ENCODE data around the gene ATAD2B. TPM values are rescaled to one million over a fixed set of nuclear protein-coding genes. Genes with fewer than 3 reads are reported as not detected.

The ATAD2B gene
- total RNA-seq, 1 experiment from 2014 or later, result 8.6 TPM

DNA sequence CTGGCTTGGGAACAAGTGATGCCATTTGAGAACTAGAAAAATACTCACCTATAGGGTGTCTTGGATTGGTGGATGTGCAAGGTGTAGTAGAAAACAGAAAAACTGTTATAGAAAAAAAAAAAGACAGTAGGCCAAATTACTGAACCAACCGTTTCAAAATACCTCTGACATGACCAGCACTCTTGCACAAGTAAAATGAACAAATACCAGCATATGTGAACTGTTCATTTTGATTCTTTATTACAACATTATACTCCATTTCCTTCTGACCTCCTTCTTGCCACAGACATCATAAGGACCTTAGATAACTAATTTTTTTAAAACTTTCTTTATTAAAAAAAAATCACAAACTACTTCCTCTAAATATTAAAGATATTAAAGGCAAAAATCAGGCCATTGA, 125.5 kb downstream of the ATAD2B start:
- peaks cover 12% of the 10 kb centered on the region for H3F3A ChIP-seq (ENCODE audit: low read length, unreplicated experiment)
- H3K9me3 ChIP-seq (ENCODE audit: low read length), result no peaks in the 10 kb centered on the region
- intact Hi-C loops (cut with micrococcal nuclease), result no loop called here
- TF ChIP-seq EZH2 (IDR thresholded peaks at IDR 0.05; ENCODE audit: low read length, unreplicated experiment), result no peak
- no peak overlapping the region for H3K4me3 ChIP-seq (ENCODE audit: low read length)
- POLR2A ChIA-PET (ENCODE audit: unreplicated experiment), result no interaction called here
- H3K79me2 ChIP-seq (ENCODE audit: low read length), result no peaks in the 10 kb centered on the region
- no peak overlapping the region for H2AFZ ChIP-seq (ENCODE audit: low read length)
- peaks cover 26% of the 10 kb centered on the region for H3K4me1 ChIP-seq (ENCODE audit: insufficient read depth, low read length)
- H3K27me3 ChIP-seq (ENCODE audit: low read length), result no peaks in the 10 kb centered on the region
- no peak overlapping the region for H3K4me2 ChIP-seq (ENCODE audit: low read length)
- BruUV-seq (replicated peaks), result no TSS peak
- DNase-seq (no peak), ATAC-seq (no peak)
- H3K27ac ChIP-seq (ENCODE audit: low read length), result no peak overlapping the region
- H3K36me3 ChIP-seq (ENCODE audit: low read depth, low read length), result 0 out of 2 replicates have a peak, but pooled peaks cover 3% of the 10 kb centered on the region
- H3K9ac ChIP-seq (ENCODE audit: low read length), result no peak overlapping the region
- CTCF ChIA-PET, result no interaction called here
- H3K9me2 ChIP-seq (replicated peaks; ENCODE audit: low read length), result no peaks in the 10 kb centered on the region
- no peaks in the 10 kb centered on the region for H4K20me1 ChIP-seq (ENCODE audit: low read length)

DNA sequence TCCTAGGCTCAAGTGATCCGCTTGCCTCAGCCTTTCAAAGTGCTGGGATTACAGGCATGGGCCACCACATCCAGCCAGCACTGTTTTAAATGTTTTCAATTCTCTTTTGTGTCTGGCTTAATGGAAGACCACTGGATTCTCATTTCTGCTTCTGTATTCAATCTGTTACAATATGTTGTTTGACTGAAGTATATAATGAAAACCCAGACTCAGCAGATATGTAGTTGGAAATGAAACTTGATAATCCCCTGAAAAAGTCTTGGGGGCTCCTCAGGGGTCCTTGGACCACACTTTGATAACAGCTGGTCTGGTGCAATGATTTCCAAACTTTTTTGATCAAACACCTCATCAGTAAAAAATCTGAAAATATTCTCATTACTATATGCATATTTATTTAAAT, 132.7 kb downstream of the ATAD2B start:
- Histone ChIP-seq H3K4me3 (ENCODE audit: low read length) (no peak overlapping the region), H3K4me1 (ENCODE audit: insufficient read depth, low read length) (peaks cover 25% of the 10 kb centered on the region), H3K9me3 (ENCODE audit: low read length) (no peaks in the 10 kb centered on the region), H3K79me2 (ENCODE audit: low read length) (no peaks in the 10 kb centered on the region), H2AFZ (ENCODE audit: low read length) (no peak overlapping the region), H3K36me3 (ENCODE audit: low read depth, low read length) (0 out of 2 replicates have a peak, but pooled peaks cover 3% of the 10 kb centered on the region), H3K27me3 (ENCODE audit: low read length) (no peaks in the 10 kb centered on the region), H3F3A (ENCODE audit: low read length, unreplicated experiment) (peaks cover 11% of the 10 kb centered on the region), H3K27ac (ENCODE audit: low read length) (no peak overlapping the region), H3K9me2 (replicated peaks; ENCODE audit: low read length) (no peaks in the 10 kb centered on the region), H4K20me1 (ENCODE audit: low read length) (no peaks in the 10 kb centered on the region), H3K9ac (ENCODE audit: low read length) (no peak overlapping the region), H3K4me2 (ENCODE audit: low read length) (no peak overlapping the region)
- DNase-seq (no peak), ATAC-seq (no peak)
- ChIA-PET CTCF (no interaction called here), POLR2A (ENCODE audit: unreplicated experiment) (no interaction called here)
- BruUV-seq (replicated peaks), result no TSS peak
- intact Hi-C loops (cut with micrococcal nuclease), result loop anchor here (1.0 kb wide), 1 partner anchor 8 kb away; no protein-coding TSS in a partner anchor
- TF ChIP-seq EZH2 (IDR thresholded peaks at IDR 0.05; ENCODE audit: low read length, unreplicated experiment), result no peak
- no peak for TF ChIP-seq EZH2phosphoT487 (IDR thresholded peaks at IDR 0.05; ENCODE audit: borderline replicate concordance, low read length)
- TF ChIP-seq, protein P1, sequence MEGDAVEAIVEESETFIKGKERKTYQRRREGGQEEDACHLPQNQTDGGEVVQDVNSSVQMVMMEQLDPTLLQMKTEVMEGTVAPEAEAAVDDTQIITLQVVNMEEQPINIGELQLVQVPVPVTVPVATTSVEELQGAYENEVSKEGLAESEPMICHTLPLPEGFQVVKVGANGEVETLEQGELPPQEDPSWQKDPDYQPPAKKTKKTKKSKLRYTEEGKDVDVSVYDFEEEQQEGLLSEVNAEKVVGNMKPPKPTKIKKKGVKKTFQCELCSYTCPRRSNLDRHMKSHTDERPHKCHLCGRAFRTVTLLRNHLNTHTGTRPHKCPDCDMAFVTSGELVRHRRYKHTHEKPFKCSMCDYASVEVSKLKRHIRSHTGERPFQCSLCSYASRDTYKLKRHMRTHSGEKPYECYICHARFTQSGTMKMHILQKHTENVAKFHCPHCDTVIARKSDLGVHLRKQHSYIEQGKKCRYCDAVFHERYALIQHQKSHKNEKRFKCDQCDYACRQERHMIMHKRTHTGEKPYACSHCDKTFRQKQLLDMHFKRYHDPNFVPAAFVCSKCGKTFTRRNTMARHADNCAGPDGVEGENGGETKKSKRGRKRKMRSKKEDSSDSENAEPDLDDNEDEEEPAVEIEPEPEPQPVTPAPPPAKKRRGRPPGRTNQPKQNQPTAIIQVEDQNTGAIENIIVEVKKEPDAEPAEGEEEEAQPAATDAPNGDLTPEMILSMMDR (conservative IDR thresholded peaks at IDR 0.05; ENCODE audit: low read depth, low read length), result no peak

DNA sequence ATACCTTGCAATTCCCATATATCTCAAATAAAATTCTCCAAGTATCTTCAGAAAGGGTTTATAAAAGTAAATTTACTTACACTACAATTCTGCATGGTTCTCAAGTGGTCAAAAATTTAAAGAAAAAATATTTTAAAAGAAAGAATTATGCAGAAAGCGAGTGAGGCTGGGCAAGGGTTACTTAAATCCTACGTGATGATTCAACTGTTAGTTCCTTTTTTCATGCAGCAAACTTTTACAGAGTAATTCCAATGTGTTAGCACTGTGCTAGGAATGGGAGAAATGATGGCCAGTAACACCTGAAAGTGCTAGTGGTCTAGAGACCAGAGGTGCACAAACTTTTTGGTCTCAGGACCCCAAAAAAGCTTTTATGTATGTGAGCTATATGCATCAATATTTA, 133.4 kb downstream of the ATAD2B start:
- BruUV-seq (replicated peaks), result no TSS peak
- ATAC-seq, result no peak
- POLR2A ChIA-PET (ENCODE audit: unreplicated experiment), result no interaction called here

More for the DNA sequence above, 133.4 kb downstream of the ATAD2B start:
- no peak overlapping the region for H3K4me2 ChIP-seq (ENCODE audit: low read length)
- DNase-seq, result no peak
- H2AFZ ChIP-seq (ENCODE audit: low read length), result no peak overlapping the region
- no peak overlapping the region for H3K27ac ChIP-seq (ENCODE audit: low read length)
- H3K79me2 ChIP-seq (ENCODE audit: low read length), result no peaks in the 10 kb centered on the region
- no peak overlapping the region for H3K9ac ChIP-seq (ENCODE audit: low read length)
- TF ChIP-seq, protein P1 (conservative IDR thresholded peaks at IDR 0.05; ENCODE audit: low read depth, low read length), result no peak
- TF ChIP-seq EZH2 (IDR thresholded peaks at IDR 0.05; ENCODE audit: low read length, unreplicated experiment), result no peak
- no peak for TF ChIP-seq EZH2phosphoT487 (IDR thresholded peaks at IDR 0.05; ENCODE audit: borderline replicate concordance, low read length)
- intact Hi-C loops (cut with micrococcal nuclease), result no loop called here
- peaks cover 33% of the 10 kb centered on the region for H3K4me1 ChIP-seq (ENCODE audit: insufficient read depth, low read length)
- H3K9me3 ChIP-seq (ENCODE audit: low read length), result no peaks in the 10 kb centered on the region
- H3K9me2 ChIP-seq (replicated peaks; ENCODE audit: low read length), result no peaks in the 10 kb centered on the region
- H3K27me3 ChIP-seq (ENCODE audit: low read length), result no peaks in the 10 kb centered on the region
- no peak overlapping the region for H3K4me3 ChIP-seq (ENCODE audit: low read length)
- CTCF ChIA-PET, result no interaction called here
- 0 out of 2 replicates have a peak, but pooled peaks cover 3% of the 10 kb centered on the region for H3K36me3 ChIP-seq (ENCODE audit: low read depth, low read length)
- H4K20me1 ChIP-seq (ENCODE audit: low read length), result no peaks in the 10 kb centered on the region
- peaks cover 15% of the 10 kb centered on the region for H3F3A ChIP-seq (ENCODE audit: low read length, unreplicated experiment)

Measured in PC-3 (cell line).